HepG2 (cell line): ENCODE data around the gene ADRM1. TPM values are rescaled to one million over a fixed set of nuclear protein-coding genes. Genes with fewer than 3 reads are reported as not detected.

Experiments used
- ARHGAP35 ChIP-seq: sonication (generic); formaldehyde crosslinking; IDR thresholded peaks from 2 replicates; pipeline ENCODE4 v1.9.0; 2022; ENCODE audit warnings: mild to moderate bottlenecking, inconsistent platforms, moderate library complexity, missing genetic modification reagents, borderline replicate concordance
- CAMTA2 ChIP-seq: sonication (generic); formaldehyde crosslinking; IDR thresholded peaks from 2 replicates; pipeline ENCODE4 v1.4.0; 2020; ENCODE audit warnings: mild to moderate bottlenecking, missing genetic modification reagents, borderline replicate concordance
- CBX1 ChIP-seq: IDR thresholded peaks from one replicate; pipeline ENCODE4 v1.6.1; 2016; ENCODE audit warnings: antibody characterized with exemption, low read depth
- CTCF ChIP-seq: sonication (generic); formaldehyde crosslinking; IDR thresholded peaks from 2 replicates; pipeline ENCODE4 v1.5.0; 2020; ENCODE audit warnings: mild to moderate bottlenecking, missing genetic modification reagents, moderate library complexity
- HNF4G ChIP-seq, 2 experiments: sonication (generic) in 1 of 2; formaldehyde crosslinking in 1 of 2; IDR thresholded peaks; 2 replicates each; pipeline versions ENCODE4 v1.4.0 to v1.6.1; 2011 to 2020; ENCODE audit warnings: borderline replicate concordance in 2 of 2, low read depth in 2 of 2, mild to moderate bottlenecking in 2 of 2, low read length in 1 of 2, missing genetic modification reagents in 1 of 2, moderate library complexity in 1 of 2
- IKZF1 ChIP-seq: fragments of 450-650 bp; IDR thresholded peaks from 2 replicates; pipeline ENCODE4 v1.7.1; 2016
- MTERF4 ChIP-seq: sonication (generic); formaldehyde crosslinking; IDR thresholded peaks from 2 replicates; pipeline ENCODE4 v1.8.0; 2023; ENCODE audit warnings: mild to moderate bottlenecking, missing genetic modification reagents
- REPIN1 ChIP-seq: sonication (generic); formaldehyde crosslinking; IDR thresholded peaks from 2 replicates; pipeline ENCODE4 v1.8.0; 2022; ENCODE audit warnings: missing genetic modification reagents, low read depth, mild to moderate bottlenecking, borderline replicate concordance
- SKI ChIP-seq: fragments of 450-650 bp; IDR thresholded peaks from one replicate; pipeline ENCODE4 v1.6.1; 2018; ENCODE audit warnings: mild to moderate bottlenecking; ENCODE audit not compliant: partially characterized antibody
- TCF12 ChIP-seq, 2 experiments: fragments of 450-650 bp in 1 of 2; sonication (generic) in 1 of 2; formaldehyde crosslinking in 1 of 2; IDR thresholded peaks; 2 replicates each; pipeline versions ENCODE4 v1.6.1 to v1.8.0; 2017 to 2022; ENCODE audit warnings: antibody characterized with exemption in 1 of 2, mild to moderate bottlenecking in 1 of 2, missing genetic modification reagents in 1 of 2, moderate library complexity in 1 of 2
- THAP9 ChIP-seq: sonication (generic); formaldehyde crosslinking; IDR thresholded peaks from 2 replicates; pipeline ENCODE4; 2020; ENCODE audit warnings: missing genetic modification reagents, mild to moderate bottlenecking, borderline replicate concordance
- ZBTB34 ChIP-seq: sonication (generic); formaldehyde crosslinking; IDR thresholded peaks from 2 replicates; pipeline ENCODE4 v1.8.0; 2022; ENCODE audit warnings: mild to moderate bottlenecking, missing genetic modification reagents
- ZNF224 ChIP-seq: sonication (generic); formaldehyde crosslinking; IDR thresholded peaks from 2 replicates; pipeline ENCODE4 v1.5.0; 2020; ENCODE audit warnings: mild to moderate bottlenecking, missing genetic modification reagents
- ZNF275 ChIP-seq: sonication (generic); formaldehyde crosslinking; IDR thresholded peaks from 2 replicates; pipeline ENCODE4 v1.8.0; 2022; ENCODE audit warnings: missing genetic modification reagents, mild to moderate bottlenecking, inconsistent platforms, borderline replicate concordance
- ZNF317 ChIP-seq: sonication (generic); formaldehyde crosslinking; IDR thresholded peaks from 2 replicates; pipeline ENCODE4 v1.5.0; 2020; ENCODE audit warnings: mild to moderate bottlenecking, missing genetic modification reagents
- ZNF598 ChIP-seq: sonication (generic); formaldehyde crosslinking; IDR thresholded peaks from 2 replicates; pipeline ENCODE4 v1.5.1; 2020; ENCODE audit warnings: mild to moderate bottlenecking, missing genetic modification reagents, borderline replicate concordance
- ZNF670 ChIP-seq: sonication (generic); formaldehyde crosslinking; IDR thresholded peaks from 2 replicates; pipeline ENCODE4 v1.8.0; 2022; ENCODE audit warnings: mild to moderate bottlenecking, missing genetic modification reagents, borderline replicate concordance
- ZNF720 ChIP-seq: sonication (generic); formaldehyde crosslinking; IDR thresholded peaks from 2 replicates; pipeline ENCODE4 v1.4.0; 2020; ENCODE audit warnings: missing genetic modification reagents
- polyA plus RNA-seq, 8 experiments: library from polyadenylated mRNA; depleted of rRNA in 3 of 8; stranded (reverse) in 7 of 8; unstranded in 1 of 8; fragments of >200 nt; fragmentation: Illumina TruSeq in 4 of 8; extraction: Trizol in 4 of 8; gene quantifications; 2 replicates each; pipeline versions ENCODE4 v1.2.1 to v1.2.3, GENCODE V29; 2011 to 2016; ENCODE audit warnings: low read depth in 4 of 8, missing spikeins in 1 of 8, mixed read lengths in 1 of 8; ENCODE audit not compliant: insufficient read depth in 1 of 8
- total RNA-seq, 5 experiments: library from RNA; depleted of rRNA; stranded (reverse); fragments of >200 nt; fragmentation: Illumina TruSeq; extraction: Trizol; gene quantifications; 2 replicates each; pipeline ENCODE4 v1.2.3, GENCODE V29; 2016; ENCODE audit warnings: low read depth in 1 of 5

The ADRM1 gene
- total and polyA plus RNA-seq, 2 of the 13 experiments (the other 11 are each of a cell fraction or from before 2014, with no cell fraction given): 92.9 to 154 TPM

- TF ChIP-seq ZNF598 (CRISPR knock-in tag) (0 out of 2 replicates have a peak, but pooled peaks have one; percentile 15), ZNF720 (no peak), CAMTA2 (CRISPR knock-in tag) (no peak), THAP9 (peak; percentile 74), SKI (peak; percentile 13), TCF12 (IDR thresholded peaks at IDR 0.05) (no peak), TCF12 (CRISPR knock-in tag; IDR thresholded peaks at IDR 0.05) (no peak), ZNF275 (CRISPR knock-in tag) (0 out of 2 replicates have a peak, but pooled peaks have one; percentile 17), IKZF1 (no peak), ZNF224 (CRISPR knock-in tag) (no peak), ZNF670 (CRISPR knock-in tag) (no peak), ARHGAP35 (CRISPR knock-in tag) (peak; percentile 78), REPIN1 (CRISPR knock-in tag) (0 out of 2 replicates have a peak, but pooled peaks have one; percentile 8), ZBTB34 (CRISPR knock-in tag) (no peak), HNF4G (IDR thresholded peaks at IDR 0.05; ENCODE audit: borderline replicate concordance, low read depth, low read length) (peak; percentile 37; the same call in 1 of the 2 replicates), HNF4G (CRISPR knock-in tag; IDR thresholded peaks at IDR 0.05; ENCODE audit: borderline replicate concordance, low read depth) (no peak), CTCF (CRISPR knock-in tag) (peak; percentile 20; the same call in 1 of the 2 replicates), MTERF4 (CRISPR knock-in tag) (peak; percentile 43; the same call in 1 of the 2 replicates), ZNF317 (CRISPR knock-in tag) (0 out of 2 replicates have a peak, but pooled peaks have one; percentile 26), CBX1 (no peak)
Observed at GRCh38 chr20:62303340-62304226, 786 bp downstream of the ADRM1 start (continued).
